ENCODE measurements around the gene ADI1. TPM values are rescaled to one million over a fixed set of nuclear protein-coding genes. Genes with fewer than 3 reads are reported as not detected.
A peak's percentile ranks its signal among the peaks of the same experiment; 100 is the strongest.

The ADI1 gene
- total RNA-seq, 1 donor from 2014 or later = 38.1 TPM

- H3K27me3 ChIP-seq (ENCODE audit: control insufficient read depth in 3 of 3, insufficient read depth in 3 of 3, low read length in 3 of 3) = no peaks in the 10 kb centered on the region
- H3K9ac ChIP-seq (ENCODE audit: low read depth in 1 of 3, low read length in 3 of 3) = no peak overlapping the region
- peaks cover 5 to 10% (median 8%) of the 10 kb centered on the region in 3 donors for H3K36me3 ChIP-seq (ENCODE audit: control insufficient read depth in 3 of 3, insufficient read depth in 3 of 3, low read length in 3 of 3)
- peaks cover 17 to 21% (median 21%) of the 10 kb centered on the region in 3 donors for H3K4me1 ChIP-seq (ENCODE audit: control insufficient read depth in 3 of 3, insufficient read depth in 3 of 3, low read length in 3 of 3)
- no peak overlapping the region for H3K4me3 ChIP-seq (ENCODE audit: low read length in 3 of 3)
- H3K9me3 ChIP-seq (ENCODE audit: control insufficient read depth in 3 of 3, low read length in 3 of 3) = no peaks in the 10 kb centered on the region
- H3K27ac ChIP-seq (ENCODE audit: low read depth, low read length) = no peak overlapping the region
Observed at GRCh38 chr2:3488855-3489763, 30.2 kb downstream of the ADI1 start.

GRCh38 chr2:3488061-3488531 lies 31.2 kb downstream of the ADI1 start:
- no peaks in the 10 kb centered on the region for H3K27me3 ChIP-seq (ENCODE audit: control insufficient read depth in 3 of 3, insufficient read depth in 3 of 3, low read length in 3 of 3)
- H3K4me3 ChIP-seq (ENCODE audit: low read length in 3 of 3) = no peak overlapping the region
- H3K9me3 ChIP-seq (ENCODE audit: control insufficient read depth in 3 of 3, low read length in 3 of 3) = no peaks in the 10 kb centered on the region
- peak overlapping the region in 1 of 3 donors; percentile 16 for H3K9ac ChIP-seq (ENCODE audit: low read depth in 1 of 3, low read length in 3 of 3)
- peaks cover 5 to 19% (median 8%) of the 10 kb centered on the region in 3 donors for H3K36me3 ChIP-seq (ENCODE audit: control insufficient read depth in 3 of 3, insufficient read depth in 3 of 3, low read length in 3 of 3)
- H3K4me1 ChIP-seq (ENCODE audit: control insufficient read depth in 3 of 3, insufficient read depth in 3 of 3, low read length in 3 of 3) = peaks cover 10 to 17% (median 16%) of the 10 kb centered on the region in 3 donors
- H3K27ac ChIP-seq (ENCODE audit: low read depth, low read length) = no peak overlapping the region

GRCh38 chr2:3487432-3487831 lies 31.9 kb downstream of the ADI1 start:
- H3K27me3 ChIP-seq (ENCODE audit: control insufficient read depth in 3 of 3, insufficient read depth in 3 of 3, low read length in 3 of 3) = no peaks in the 10 kb centered on the region

GRCh38 chr2:3487028-3487425 lies 32.3 kb downstream of the ADI1 start:
- H3K36me3 ChIP-seq (ENCODE audit: control insufficient read depth in 3 of 3, insufficient read depth in 3 of 3, low read length in 3 of 3) = peaks cover 5 to 25% (median 8%) of the 10 kb centered on the region in 3 donors
- no peaks in the 10 kb centered on the region for H3K9me3 ChIP-seq (ENCODE audit: control insufficient read depth in 3 of 3, low read length in 3 of 3)
- H3K27ac ChIP-seq (ENCODE audit: low read depth, low read length) = no peak overlapping the region
- H3K4me3 ChIP-seq (ENCODE audit: low read length in 3 of 3) = peak overlapping the region in 1 of 3 donors; percentile 35
- H3K9ac ChIP-seq (ENCODE audit: low read depth in 1 of 3, low read length in 3 of 3) = peak overlapping the region in 1 of 3 donors; percentile 16
- H3K4me1 ChIP-seq (ENCODE audit: control insufficient read depth in 3 of 3, insufficient read depth in 3 of 3, low read length in 3 of 3) = peaks cover 10 to 17% (median 16%) of the 10 kb centered on the region in 3 donors
- no peaks in the 10 kb centered on the region for H3K27me3 ChIP-seq (ENCODE audit: control insufficient read depth in 3 of 3, insufficient read depth in 3 of 3, low read length in 3 of 3)

More at GRCh38 chr2:3487432-3487831, 31.9 kb downstream of the ADI1 start:
- Histone ChIP-seq H3K36me3 (ENCODE audit: control insufficient read depth in 3 of 3, insufficient read depth in 3 of 3, low read length in 3 of 3) (peaks cover 5 to 21% (median 8%) of the 10 kb centered on the region in 3 donors), H3K4me3 (ENCODE audit: low read length in 3 of 3) (peak overlapping the region in 2 of 3 donors; percentile 23 to 35), H3K9ac (ENCODE audit: low read depth in 1 of 3, low read length in 3 of 3) (peak overlapping the region in 2 of 3 donors; percentile 41 to 51), H3K9me3 (ENCODE audit: control insufficient read depth in 3 of 3, low read length in 3 of 3) (no peaks in the 10 kb centered on the region), H3K27ac (ENCODE audit: low read depth, low read length) (no peak overlapping the region), H3K4me1 (ENCODE audit: control insufficient read depth in 3 of 3, insufficient read depth in 3 of 3, low read length in 3 of 3) (peaks cover 10 to 17% (median 16%) of the 10 kb centered on the region in 3 donors)

GRCh38 chr2:3486047-3487027 lies 33.0 kb downstream of the ADI1 start:
- Histone ChIP-seq H3K4me1 (ENCODE audit: control insufficient read depth in 3 of 3, insufficient read depth in 3 of 3, low read length in 3 of 3) (peaks cover 10 to 17% (median 16%) of the 10 kb centered on the region in 3 donors), H3K4me3 (ENCODE audit: low read length in 3 of 3) (no peak overlapping the region), H3K36me3 (ENCODE audit: control insufficient read depth in 3 of 3, insufficient read depth in 3 of 3, low read length in 3 of 3) (peaks cover 5 to 26% (median 13%) of the 10 kb centered on the region in 3 donors), H3K27me3 (ENCODE audit: control insufficient read depth in 3 of 3, insufficient read depth in 3 of 3, low read length in 3 of 3) (no peaks in the 10 kb centered on the region), H3K9ac (ENCODE audit: low read depth in 1 of 3, low read length in 3 of 3) (peak overlapping the region in 1 of 3 donors; percentile 16), H3K27ac (ENCODE audit: low read depth, low read length) (no peak overlapping the region), H3K9me3 (ENCODE audit: control insufficient read depth in 3 of 3, low read length in 3 of 3) (no peaks in the 10 kb centered on the region)

- Histone ChIP-seq H3K9ac (ENCODE audit: low read depth in 1 of 3, low read length in 3 of 3) (no peak overlapping the region), H3K36me3 (ENCODE audit: control insufficient read depth in 3 of 3, insufficient read depth in 3 of 3, low read length in 3 of 3) (peaks cover 5 to 30% (median 16%) of the 10 kb centered on the region in 3 donors), H3K27ac (ENCODE audit: low read depth, low read length) (no peak overlapping the region)
Observed at GRCh38 chr2:3485166-3485565, 34.2 kb downstream of the ADI1 start.

GRCh38 chr2:3483986-3484960 lies 35.1 kb downstream of the ADI1 start:
- Histone ChIP-seq H3K27ac (ENCODE audit: low read depth, low read length) (no peak overlapping the region), H3K9ac (ENCODE audit: low read depth in 1 of 3, low read length in 3 of 3) (no peak overlapping the region), H3K9me3 (ENCODE audit: control insufficient read depth in 3 of 3, low read length in 3 of 3) (no peaks in the 10 kb centered on the region), H3K27me3 (ENCODE audit: control insufficient read depth in 3 of 3, insufficient read depth in 3 of 3, low read length in 3 of 3) (no peaks in the 10 kb centered on the region), H3K36me3 (ENCODE audit: control insufficient read depth in 3 of 3, insufficient read depth in 3 of 3, low read length in 3 of 3) (peaks cover 14 to 39% (median 22%) of the 10 kb centered on the region in 3 donors), H3K4me3 (ENCODE audit: low read length in 3 of 3) (no peak overlapping the region), H3K4me1 (ENCODE audit: control insufficient read depth in 3 of 3, insufficient read depth in 3 of 3, low read length in 3 of 3) (peaks cover 10 to 17% (median 16%) of the 10 kb centered on the region in 3 donors)

More at GRCh38 chr2:3485166-3485565, 34.2 kb downstream of the ADI1 start:
- H3K9me3 ChIP-seq (ENCODE audit: control insufficient read depth in 3 of 3, low read length in 3 of 3) = no peaks in the 10 kb centered on the region
- H3K27me3 ChIP-seq (ENCODE audit: control insufficient read depth in 3 of 3, insufficient read depth in 3 of 3, low read length in 3 of 3) = no peaks in the 10 kb centered on the region
- H3K4me3 ChIP-seq (ENCODE audit: low read length in 3 of 3) = no peak overlapping the region
- H3K4me1 ChIP-seq (ENCODE audit: control insufficient read depth in 3 of 3, insufficient read depth in 3 of 3, low read length in 3 of 3) = peaks cover 10 to 17% (median 16%) of the 10 kb centered on the region in 3 donors

- Histone ChIP-seq H3K4me1 (ENCODE audit: control insufficient read depth in 3 of 3, insufficient read depth in 3 of 3, low read length in 3 of 3) (peaks cover 10 to 17% (median 16%) of the 10 kb centered on the region in 3 donors), H3K27ac (ENCODE audit: low read depth, low read length) (no peak overlapping the region), H3K9me3 (ENCODE audit: control insufficient read depth in 3 of 3, low read length in 3 of 3) (no peaks in the 10 kb centered on the region), H3K27me3 (ENCODE audit: control insufficient read depth in 3 of 3, insufficient read depth in 3 of 3, low read length in 3 of 3) (no peaks in the 10 kb centered on the region), H3K4me3 (ENCODE audit: low read length in 3 of 3) (no peak overlapping the region), H3K9ac (ENCODE audit: low read depth in 1 of 3, low read length in 3 of 3) (no peak overlapping the region), H3K36me3 (ENCODE audit: control insufficient read depth in 3 of 3, insufficient read depth in 3 of 3, low read length in 3 of 3) (peaks cover 21 to 46% (median 29%) of the 10 kb centered on the region in 3 donors)
Observed at GRCh38 chr2:3483227-3483985, 35.9 kb downstream of the ADI1 start.
